Measurements from ENCODE around the gene CARD19. TPM values are rescaled to one million over a fixed set of nuclear protein-coding genes. Genes with fewer than 3 reads are reported as not detected.

The CARD19 gene
- total and polyA plus RNA-seq, 2 donors (not counting 1 experiment from before 2014, with no cell fraction given): 31.9 to 63.4 TPM

GRCh38 chr9:93085676-93086075 is 10.3 kb upstream of the CARD19 start:
- Mint-ChIP-seq H3K4me3 (no peak overlapping the region), H3K4me1 (peaks cover 8% of the 10 kb centered on the region)

More at GRCh38 chr9:93085676-93086075, 10.3 kb upstream of the CARD19 start:
- Histone ChIP-seq H3K4me2 (replicated peaks; ENCODE audit: low read depth, low read length, poor library complexity, severe bottlenecking) (no peak overlapping the region), H3K9me3 (ENCODE audit: control extremely low read depth in 1 of 3, control insufficient read depth in 2 of 3, insufficient read depth in 1 of 3, low read length in 2 of 3) (peaks cover 0 to 12% (median 0%) of the 10 kb centered on the region in 3 donors), H3K36me3 (replicated peaks in 1 of 2; ENCODE audit: control extremely low read depth in 1 of 2, control insufficient read depth in 1 of 2, extremely low read depth in 1 of 2, insufficient read depth in 2 of 2, low read length in 1 of 2) (peaks cover 9 to 59% of the 10 kb centered on the region in 2 experiments), H3K4me3 (ENCODE audit: control extremely low read depth in 1 of 5, extremely low read depth in 1 of 5, insufficient read depth in 1 of 5, low read depth in 2 of 5, low read length in 4 of 5) (no peak overlapping the region), H4K20me1 (ENCODE audit: control insufficient read depth, insufficient read depth, low read length, poor library complexity, severe bottlenecking) (no peaks in the 10 kb centered on the region), H3K27ac (ENCODE audit: low read length in 2 of 2) (no peak overlapping the region), H3K4me1 (ENCODE audit: control insufficient read depth in 2 of 2, insufficient read depth in 2 of 2, low read length in 2 of 2) (peaks cover 5% of the 10 kb centered on the region in 2 donors), H3K27me3 (replicated peaks in 1 of 4; ENCODE audit: control extremely low read depth in 1 of 4, control insufficient read depth in 3 of 4, insufficient read depth in 4 of 4, low read length in 3 of 4) (no peaks in the 10 kb centered on the region), H3K79me2 (ENCODE audit: control insufficient read depth, insufficient read depth, low read length) (no peaks in the 10 kb centered on the region), H2AFZ (ENCODE audit: insufficient read depth, low read depth, low read length, poor library complexity, severe bottlenecking) (no peak overlapping the region), H3K9ac (ENCODE audit: low read length) (no peak overlapping the region)
- CTCF ChIA-PET: no interaction called here
- TF ChIP-seq CTCF (IDR thresholded peaks at IDR 0.05) (no peak), EZH2 (IDR thresholded peaks at IDR 0.05; ENCODE audit: borderline replicate concordance, insufficient read depth, low read depth, low read length, poor library complexity, severe bottlenecking) (no peak)
- no peak overlapping the region for H3K27ac Mint-ChIP-seq
- DNase-seq (no peak), ATAC-seq (ENCODE audit: low read depth) (no peak)
- no CpG with 5 or more reads among the region's 4 CpGs for WGBS (ENCODE audit: insufficient coverage)
- intact Hi-C loops (cut with micrococcal nuclease): no loop called here
- POLR2A ChIA-PET: no interaction called here
- H3K27me3 Mint-ChIP-seq: no peaks in the 10 kb centered on the region
- H3K9me3 Mint-ChIP-seq (ENCODE audit: insufficient read depth): no peaks in the 10 kb centered on the region
